ENCODE data around the gene RILP.

Gene RILP

DNA sequence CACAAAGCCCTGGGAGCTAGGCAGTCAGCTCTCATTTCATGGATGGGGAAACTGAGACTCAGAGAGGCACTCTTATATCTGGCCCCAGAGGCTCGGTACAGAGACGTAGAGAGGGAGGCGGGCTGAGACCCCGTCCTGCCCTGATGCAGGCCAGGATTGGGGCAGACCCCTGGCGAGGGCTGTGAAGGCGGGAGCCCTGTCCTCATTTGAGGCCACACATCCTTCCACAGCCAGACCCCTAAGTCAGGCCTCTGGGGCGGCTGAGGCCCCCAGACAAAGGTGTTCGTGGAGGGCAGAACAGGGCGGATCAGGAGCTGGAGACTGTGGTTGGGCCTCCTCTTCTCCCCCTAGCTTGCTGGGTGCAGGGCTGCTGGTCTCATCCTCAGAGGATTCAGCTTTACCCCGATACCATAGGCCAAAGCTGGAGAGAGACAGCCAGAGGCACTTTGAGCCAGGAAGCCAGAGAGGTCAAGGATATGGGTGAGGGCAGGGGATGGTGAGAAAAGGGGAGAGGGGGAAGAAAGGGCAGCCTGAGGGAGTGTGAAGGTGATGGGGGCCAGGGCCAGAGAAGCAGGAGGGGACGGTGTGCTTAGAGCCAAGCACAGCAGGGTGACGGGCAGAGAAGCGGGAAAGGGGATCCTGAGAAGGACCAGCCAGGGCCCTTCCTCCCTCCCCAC lies 3.3 kb downstream of the RILP start:
- DNase-seq = no peak

DNA sequence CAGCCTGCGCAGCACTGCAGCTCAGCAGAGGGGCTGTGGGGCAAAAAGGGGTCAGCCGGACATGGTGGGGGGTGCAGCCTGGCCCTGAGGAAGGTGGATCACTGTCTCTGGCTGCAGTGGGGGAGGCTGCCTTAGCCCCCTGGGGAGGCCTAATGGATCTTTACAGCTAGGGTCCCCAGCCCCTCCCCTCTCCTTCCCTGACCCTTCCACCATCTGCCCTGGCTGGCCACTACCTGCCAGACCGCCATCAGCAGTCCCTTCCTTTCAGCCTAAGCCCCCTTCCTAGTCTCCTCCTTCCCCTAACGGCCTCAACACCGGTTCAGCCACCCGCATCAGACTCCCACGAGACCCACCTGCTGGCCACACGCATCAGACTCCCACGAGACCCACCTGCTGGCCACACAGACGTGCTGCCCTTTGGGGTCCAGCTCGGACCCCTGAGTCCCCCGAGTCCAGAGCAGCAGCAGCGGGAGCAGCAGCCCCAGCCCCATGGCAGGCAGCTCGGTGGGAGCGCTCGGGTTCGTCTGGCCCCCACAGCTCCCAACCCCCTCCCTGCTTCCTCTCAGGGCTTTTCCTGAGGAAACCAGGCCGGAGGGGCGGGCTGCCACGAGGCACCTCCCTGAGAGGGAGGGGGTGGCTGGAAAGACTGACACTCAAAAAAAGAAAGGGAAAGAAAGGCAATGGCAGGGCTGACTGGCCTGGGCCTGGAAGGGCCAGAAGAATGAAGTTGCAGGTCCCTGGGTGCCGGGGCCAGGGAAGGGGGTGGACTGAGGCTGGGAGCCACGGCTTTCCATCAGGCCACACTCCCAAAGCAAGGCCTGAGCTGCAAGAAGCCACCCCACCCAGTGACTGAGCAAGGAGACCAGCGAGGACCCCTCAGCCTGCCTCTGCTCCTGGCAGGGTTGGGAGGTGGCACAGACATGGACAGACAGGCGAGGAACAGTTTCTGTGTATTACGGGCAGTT lies 4.2 kb downstream of the RILP start, which contains the start of gene SCARF1:
TSS of gene SCARF1 (minus strand) at position 526 of the 965 bp plus-strand sequence. CDS start at position 491, 35 bp downstream.
- no peak for DNase-seq

DNA sequence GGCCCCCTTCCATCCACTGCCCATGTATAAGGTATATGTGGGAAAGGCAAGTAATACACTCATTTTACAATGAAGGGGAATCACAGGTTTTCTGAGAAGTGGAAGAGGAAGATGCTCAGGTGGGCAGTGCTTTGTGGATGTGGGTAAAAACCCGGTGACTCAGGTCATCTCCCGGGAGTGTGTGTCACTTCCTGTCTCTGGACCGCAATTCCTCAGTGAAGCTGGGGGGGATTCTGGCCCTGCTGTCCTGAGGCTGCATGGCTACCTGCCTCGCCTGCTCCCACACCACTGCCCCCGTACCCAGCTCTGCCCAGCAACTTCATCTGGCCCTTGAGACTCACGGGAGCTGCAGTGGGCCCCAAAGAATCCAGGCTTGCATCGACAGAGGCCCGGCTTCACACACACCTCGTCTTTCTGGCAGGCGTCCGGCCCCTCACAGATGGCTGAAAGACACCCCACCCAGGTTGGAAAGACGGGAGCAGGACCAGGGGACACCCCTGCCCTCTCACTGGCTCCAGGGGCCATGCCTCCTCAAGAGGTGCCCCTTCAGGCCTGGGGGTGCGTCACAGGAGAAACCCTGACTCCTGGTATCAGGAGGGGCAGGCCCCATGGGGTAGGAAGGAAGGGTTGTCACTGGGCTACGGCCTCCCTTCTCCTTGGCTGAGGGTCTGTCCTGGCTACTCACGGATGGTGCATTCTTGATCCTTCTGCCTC lies 5.0 kb downstream of the RILP start:
- DNase-seq = no peak

- DNase-seq = no peak
These were observed 5.6 kb downstream of the RILP start for GRCh38 chr17:1643999-1644492.

- DNase-seq = peak; percentile 73
These were observed 6.2 kb downstream of the RILP start for GRCh38 chr17:1643293-1643998.

DNA sequence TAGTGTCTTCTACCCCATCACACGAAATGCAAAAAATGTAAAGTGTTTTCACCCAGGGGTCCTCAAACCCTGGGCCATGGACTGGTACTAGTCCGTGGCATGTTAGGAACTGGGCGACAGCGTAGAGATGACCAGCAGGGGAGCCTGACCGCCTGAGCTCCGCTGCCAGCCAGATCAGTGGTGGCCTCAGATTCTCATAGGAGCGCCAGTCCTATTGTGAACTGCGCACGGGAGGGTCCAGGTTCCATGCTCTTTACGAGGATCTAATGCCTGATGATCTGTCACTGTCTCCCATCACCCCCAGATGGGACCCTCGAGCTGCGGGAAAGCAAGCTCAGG lies 8.6 kb downstream of the RILP start:
- DNase-seq = no peak

- DNase-seq = no peak
These were observed 9.2 kb downstream of the RILP start for GRCh38 chr17:1640329-1641064.

- DNase-seq = no peak
These were observed 10.0 kb downstream of the RILP start for GRCh38 chr17:1639549-1640180.

DNA sequence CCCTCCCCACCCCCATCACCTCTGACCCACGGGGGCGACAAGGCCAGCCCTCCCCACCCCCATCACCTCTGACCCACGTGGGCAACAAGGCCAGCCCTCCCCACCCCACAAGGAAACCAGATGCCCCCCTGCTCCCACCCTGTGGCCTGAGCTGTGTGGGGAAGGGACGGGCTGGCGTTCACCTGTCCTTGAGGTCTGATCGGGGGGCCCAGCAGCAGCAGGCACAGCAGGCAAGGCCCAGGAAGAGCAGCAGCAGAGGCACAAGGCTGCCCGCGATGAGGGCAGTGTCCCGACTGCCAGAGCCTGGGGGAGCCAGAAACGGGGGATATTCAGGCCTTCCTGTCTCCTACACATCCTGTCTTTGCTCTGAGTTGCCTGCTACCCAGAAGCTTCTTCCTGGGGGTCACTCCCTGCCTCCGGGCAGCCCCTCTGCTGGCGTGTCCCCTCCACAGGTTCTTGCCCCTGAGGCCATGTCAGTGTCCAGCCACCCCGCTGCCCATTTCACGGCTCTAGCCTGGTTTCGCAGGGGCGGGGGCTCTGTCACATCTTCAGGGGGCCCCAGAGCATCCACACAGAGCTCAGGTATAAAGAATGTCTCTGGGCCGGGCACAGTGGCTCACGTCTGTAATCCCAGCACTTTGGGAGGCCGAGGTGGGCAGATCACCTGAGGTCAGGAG lies 10.9 kb downstream of the RILP start:
- no peak for DNase-seq

GRCh38 chr17:1638171-1638590 lies 11.5 kb downstream of the RILP start:
- no peak for DNase-seq

- DNase-seq = no peak
These were observed 12.9 kb downstream of the RILP start for GRCh38 chr17:1636732-1637285.

DNA sequence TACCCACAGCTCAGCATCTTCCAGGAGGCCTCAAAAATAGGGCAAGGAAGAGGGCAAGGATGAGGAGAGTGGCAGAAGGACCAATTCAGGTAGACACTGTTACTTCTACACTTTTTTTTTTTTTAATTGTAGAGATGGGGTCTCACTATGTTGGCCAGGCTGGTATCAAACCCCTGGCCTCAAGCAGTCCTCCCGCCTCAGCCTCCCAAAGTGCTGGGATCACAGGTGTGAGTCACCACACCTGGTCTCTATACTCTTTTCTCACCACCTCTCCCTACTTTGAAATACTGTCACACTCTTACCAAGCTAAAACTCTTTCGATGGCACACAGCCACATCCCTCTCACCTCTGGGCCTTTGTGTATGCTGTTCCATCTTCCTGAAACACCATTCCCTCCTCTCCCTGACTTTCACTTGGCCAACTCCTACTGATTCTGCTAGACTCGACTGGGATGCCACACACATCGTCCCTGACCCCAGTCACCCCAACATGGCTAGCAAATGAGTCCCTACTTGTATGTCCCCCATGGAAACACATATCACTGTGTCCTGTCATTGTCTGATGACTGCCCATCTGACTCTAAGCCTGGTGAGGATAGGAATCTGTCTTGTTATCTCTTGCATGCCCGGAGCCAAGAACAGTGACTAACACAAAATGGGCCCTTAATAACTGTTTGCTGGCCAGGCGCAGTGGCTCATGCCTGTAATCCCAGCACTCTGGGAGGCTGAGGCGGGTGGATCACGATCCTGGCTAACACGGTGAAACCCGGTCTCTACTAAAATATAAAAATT lies 13.8 kb downstream of the RILP start:
- no peak for DNase-seq

GRCh38 chr17:1634841-1635650 lies 14.6 kb downstream of the RILP start:
- no peak for DNase-seq

- DNase-seq = no peak
These were observed 19.0 kb downstream of the RILP start for GRCh38 chr17:1630662-1631061.

DNA sequence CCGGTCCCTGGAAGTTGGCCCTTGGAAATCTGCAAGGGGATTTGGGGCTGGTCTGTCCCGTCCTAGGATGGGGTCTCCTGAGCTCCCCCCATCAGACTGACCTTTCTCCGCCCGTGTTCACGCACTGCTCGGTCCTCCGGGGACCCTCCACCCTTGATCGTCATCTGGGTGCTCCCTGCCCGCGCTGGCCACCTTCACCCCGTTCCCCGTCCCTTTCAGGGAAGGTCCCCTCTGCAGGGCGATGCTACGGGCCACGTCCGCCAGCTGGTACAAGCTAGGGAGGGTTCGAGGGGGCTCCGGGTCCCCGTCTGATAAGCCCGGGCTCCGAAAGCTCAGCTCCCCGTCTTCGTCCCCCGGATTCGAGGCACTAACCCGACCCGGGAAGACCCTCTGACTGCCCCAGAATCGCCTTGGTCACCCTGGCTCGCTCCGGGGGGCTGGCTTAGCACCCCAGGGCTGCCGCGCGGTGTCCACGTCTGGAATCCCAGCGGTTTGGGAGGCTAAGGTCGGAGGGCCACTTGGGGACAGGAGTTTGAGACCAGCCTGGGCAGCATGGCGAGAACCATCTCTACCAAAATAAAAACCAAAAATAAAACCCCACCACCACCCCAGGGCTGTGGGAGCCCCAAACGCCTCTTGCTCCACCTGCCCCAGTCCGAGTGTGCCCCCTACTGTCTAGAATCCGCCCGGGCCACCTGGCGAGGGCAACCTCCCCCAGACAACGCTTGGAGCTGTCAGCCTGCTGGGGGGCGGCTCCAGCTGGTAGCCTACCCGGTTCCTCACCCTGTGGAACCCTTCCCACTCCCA lies 20.0 kb downstream of the RILP start:
- DNase-seq = peak; percentile 77

DNA sequence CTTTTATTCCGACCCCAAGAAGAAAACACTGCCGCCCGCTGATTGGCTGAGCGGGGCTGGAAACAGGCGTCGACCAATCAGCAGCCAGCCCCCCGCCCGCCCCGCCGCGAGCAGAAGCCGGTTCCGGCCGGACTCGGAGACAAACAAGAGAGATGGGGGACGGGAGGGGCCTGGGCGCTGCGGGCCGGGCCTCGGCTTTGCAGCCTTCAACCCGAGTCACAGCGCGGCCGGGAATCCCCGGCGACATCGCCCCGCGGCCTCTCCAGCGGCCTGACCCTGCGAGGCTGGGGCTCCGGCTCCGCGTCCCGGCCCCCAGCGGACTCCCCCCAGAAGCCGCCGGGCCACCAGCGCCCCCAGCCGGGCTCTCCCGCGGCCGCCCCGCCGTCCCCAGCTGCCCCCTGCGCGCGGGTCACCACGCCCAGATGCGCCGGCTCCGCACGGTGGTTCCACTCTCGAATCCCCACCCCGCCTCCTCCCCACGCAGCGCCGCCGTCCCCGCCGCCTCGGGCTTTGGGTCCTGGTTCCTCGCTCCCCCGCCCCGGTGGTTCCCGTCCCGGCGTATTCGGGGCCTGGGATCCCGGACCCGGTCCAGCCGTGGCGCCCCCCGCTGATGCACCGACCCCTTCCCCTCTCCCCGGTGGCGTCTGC lies 20.7 kb downstream of the RILP start:
- peak; percentile 93 for DNase-seq
